Coronary artery (tissue), 2 donors: Measurements from ENCODE around the gene LOXHD1.

ENCODE experiments used
- DNase-seq: peaks from one replicate; pipeline ENCODE4 v3.0.0-alpha.2; 2017; ENCODE audit warnings: low spot score
- H3K27ac ChIP-seq, 2 donors: fragments of 200-600 bp; sonication (generic); one replicate each; pipeline ENCODE4 v1.5.1; 2016 to 2019
- H3K4me3 ChIP-seq: fragments of 200-600 bp; sonication (generic); 2 replicates; pipeline ENCODE4 v1.5.1; 2016; ENCODE audit warnings: mild to moderate bottlenecking, moderate library complexity
- TF ChIP-seq, protein P1 (sequence below): fragments of 200-600 bp; sonication (generic); IDR thresholded peaks from one replicate; pipeline ENCODE4 v1.5.1; 2019; ENCODE audit warnings: antibody characterized with exemption

Gene LOXHD1

DNA sequence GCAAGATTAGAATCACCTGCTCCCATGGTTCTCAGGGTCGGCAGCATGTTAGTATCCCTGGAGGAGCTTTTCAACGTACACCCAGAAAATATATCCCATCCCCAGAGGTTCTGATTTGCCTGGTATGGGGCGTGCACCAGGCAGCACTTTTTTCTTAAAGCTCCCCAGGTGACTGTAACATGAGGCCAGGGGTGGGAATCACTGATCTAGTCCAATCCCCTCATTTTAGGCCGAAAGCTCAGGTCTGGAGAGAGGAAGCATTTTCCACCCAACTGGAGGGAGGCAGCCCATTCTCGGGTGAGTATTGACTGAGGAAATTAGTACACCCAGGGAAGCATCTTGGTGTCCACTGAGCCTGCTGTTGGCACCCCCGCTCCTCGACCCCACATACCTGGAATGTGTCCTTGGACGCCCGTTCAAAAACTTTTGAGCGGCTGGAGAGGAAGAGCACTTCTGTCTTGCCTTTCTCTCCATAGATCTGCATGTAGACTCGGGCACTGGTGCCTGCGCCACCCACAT is 94.3 kb downstream of the LOXHD1 start:
- DNase-seq, result no peak
- H3K4me3 ChIP-seq, result no peak overlapping the region
- TF ChIP-seq, protein P1, sequence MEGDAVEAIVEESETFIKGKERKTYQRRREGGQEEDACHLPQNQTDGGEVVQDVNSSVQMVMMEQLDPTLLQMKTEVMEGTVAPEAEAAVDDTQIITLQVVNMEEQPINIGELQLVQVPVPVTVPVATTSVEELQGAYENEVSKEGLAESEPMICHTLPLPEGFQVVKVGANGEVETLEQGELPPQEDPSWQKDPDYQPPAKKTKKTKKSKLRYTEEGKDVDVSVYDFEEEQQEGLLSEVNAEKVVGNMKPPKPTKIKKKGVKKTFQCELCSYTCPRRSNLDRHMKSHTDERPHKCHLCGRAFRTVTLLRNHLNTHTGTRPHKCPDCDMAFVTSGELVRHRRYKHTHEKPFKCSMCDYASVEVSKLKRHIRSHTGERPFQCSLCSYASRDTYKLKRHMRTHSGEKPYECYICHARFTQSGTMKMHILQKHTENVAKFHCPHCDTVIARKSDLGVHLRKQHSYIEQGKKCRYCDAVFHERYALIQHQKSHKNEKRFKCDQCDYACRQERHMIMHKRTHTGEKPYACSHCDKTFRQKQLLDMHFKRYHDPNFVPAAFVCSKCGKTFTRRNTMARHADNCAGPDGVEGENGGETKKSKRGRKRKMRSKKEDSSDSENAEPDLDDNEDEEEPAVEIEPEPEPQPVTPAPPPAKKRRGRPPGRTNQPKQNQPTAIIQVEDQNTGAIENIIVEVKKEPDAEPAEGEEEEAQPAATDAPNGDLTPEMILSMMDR, result no peak
- no peak overlapping the region for H3K27ac ChIP-seq

DNA sequence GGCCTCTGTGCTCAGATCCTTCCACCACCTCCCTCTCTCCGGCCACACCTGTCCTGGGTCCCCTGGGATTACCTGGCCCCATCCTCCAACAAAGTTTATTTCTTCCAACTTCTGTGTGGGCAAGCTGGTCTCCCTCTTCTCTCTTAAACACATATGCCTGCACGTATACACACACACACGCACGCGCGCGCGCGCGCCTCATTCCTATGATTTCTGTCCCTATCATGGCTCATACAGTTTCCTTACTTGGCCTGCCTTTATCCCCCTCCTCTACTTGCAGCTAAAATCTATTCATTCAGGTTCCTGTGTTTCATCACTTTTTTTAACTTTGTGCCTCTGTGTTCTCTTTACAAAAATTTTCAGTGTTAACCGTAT is 96.4 kb downstream of the LOXHD1 start:
- H3K27ac ChIP-seq, result no peak overlapping the region
- DNase-seq, result no peak
- TF ChIP-seq, protein P1, result no peak
- H3K4me3 ChIP-seq, result no peak overlapping the region

DNA sequence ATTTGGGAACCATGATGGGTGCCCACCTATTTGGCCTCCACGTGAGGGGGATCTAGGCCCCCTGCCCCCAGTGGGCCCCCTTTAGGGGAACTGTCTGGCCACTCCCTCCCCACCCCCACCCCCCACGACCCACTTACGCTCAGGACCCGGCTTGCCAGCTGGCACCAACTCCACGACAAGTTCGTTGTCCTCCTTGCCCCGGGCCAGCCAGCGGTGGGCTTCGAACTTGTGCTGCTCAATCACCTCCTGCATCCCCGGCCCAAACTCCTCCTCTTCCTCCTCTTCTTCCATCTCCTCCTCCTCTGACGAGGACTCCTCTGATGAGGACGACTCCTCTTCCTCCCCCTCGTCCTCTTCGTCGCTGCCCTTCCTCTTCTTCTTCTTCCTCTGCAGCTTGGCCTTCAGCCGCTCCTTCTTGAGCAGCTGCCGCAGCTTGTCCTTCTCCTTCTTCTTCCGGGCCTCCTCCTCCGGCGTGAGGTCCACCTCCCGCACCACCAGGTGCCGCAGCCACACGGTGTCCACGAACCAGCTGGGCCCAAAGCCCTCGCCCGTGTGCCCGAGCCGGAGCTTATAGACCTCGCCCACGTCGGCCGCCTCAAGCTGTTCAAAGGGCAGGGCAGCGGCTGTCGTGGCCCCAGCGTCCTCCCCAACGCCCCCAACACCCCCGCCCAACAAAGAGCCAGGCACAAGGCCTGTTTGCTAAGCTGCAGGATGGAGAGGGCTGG is 96.9 kb downstream of the LOXHD1 start:
- no peak overlapping the region for H3K27ac ChIP-seq
- peak; percentile 59 for DNase-seq
- H3K4me3 ChIP-seq, result no peak overlapping the region
- TF ChIP-seq, protein P1, result no peak

DNA sequence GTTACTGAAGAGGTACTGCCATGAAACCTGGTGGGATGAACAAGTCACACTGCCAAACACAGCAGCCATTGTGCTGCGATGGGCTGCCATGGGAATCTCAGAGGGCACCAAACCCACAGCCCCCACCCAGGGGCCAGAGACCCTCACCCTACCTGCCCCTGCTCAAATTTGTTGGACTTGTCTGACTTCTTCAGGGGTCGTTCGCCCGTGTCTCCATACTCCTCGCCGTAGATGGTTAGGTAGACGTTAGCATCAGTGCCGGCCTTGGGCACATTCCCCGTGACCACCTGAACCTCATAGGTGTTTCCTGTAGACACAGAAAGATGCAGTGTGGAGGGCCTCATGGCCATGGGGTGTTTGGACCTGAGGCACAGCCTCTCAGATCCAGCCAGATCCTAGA is 97.7 kb downstream of the LOXHD1 start:
- no peak overlapping the region for H3K4me3 ChIP-seq
- H3K27ac ChIP-seq, result no peak overlapping the region
- TF ChIP-seq, protein P1, result no peak
- no peak for DNase-seq

DNA sequence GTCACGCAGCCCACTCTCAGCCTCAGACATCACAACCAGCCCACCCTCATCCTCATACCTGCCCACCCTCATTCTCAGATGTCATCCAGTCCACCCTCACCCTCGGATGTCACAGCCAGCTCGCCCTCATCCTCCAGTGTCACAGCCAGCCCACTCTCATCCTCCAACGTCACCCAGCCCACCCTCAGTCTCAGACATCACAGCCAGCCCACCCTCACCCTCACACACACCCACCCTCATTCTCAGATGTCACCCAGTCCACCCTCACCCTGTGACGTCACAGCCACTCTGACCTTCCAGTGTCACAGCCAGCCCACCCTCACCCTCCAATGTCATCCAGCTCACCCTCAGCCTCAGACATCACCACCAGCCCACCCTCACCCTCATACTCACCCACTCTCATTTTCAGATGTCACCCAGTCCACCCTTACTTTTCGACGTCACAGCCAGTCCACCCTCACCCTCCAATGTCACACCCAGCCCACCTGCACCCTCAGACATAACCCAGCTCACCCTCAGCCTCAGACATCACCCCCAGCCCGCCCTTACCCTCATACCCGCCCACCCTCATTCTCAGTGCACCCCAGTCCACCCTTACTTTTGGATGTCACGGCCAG is 100.3 kb downstream of the LOXHD1 start:
- no peak for DNase-seq
- TF ChIP-seq, protein P1, result no peak
- Histone ChIP-seq H3K4me3 (no peak overlapping the region), H3K27ac (no peak overlapping the region)

DNA sequence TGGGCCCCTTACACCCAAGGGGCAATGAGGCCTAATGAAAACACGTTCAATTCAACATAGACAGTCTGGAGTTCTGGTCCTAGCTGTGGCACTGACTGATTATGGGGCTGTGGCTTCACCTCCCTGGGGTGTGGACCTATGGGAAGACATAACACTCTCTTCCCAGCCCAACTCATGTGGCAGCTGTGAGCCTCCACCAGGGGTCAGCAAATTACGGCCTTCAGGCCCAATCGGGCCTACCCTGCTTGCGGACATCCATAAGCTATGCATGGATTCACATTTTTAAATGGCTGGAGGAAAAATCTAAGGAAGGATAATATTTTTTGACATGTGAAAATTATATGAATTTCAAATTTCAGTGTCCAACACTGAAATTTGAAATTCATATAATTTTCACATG is 101.3 kb downstream of the LOXHD1 start:
- no peak for DNase-seq
- Histone ChIP-seq H3K27ac (no peak overlapping the region), H3K4me3 (no peak overlapping the region)
- TF ChIP-seq, protein P1, result no peak

DNA sequence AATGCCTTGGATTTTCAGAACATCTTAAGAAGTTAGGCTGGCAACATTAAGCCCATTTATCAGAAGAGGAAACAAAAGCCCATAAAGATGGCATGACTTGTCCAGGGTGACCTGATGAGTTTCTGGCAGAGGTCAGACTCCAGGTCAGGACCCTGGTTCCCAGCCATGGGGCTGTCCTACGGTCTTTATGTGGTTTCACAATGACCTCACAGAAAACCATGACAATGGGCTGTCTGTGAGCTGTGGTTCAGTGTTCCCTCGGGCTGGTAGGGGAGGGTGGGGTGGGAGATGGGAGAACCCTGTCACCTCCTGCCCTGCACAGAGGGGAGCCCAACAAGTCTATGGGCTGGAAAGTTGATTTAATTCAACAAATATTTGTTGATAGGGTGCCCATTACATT is 101.8 kb downstream of the LOXHD1 start:
- Histone ChIP-seq H3K27ac (no peak overlapping the region), H3K4me3 (no peak overlapping the region)
- DNase-seq, result no peak
- TF ChIP-seq, protein P1, result no peak
